Raji (cell line): ENCODE results near the gene KCNE2.

Experiments used
- POLR2A ChIP-seq: IDR thresholded peaks from 2 replicates; pipeline ENCODE4 v1.6.1; 2011; ENCODE audit warnings: low read depth, low read length, control low read depth; ENCODE audit not compliant: insufficient read depth

Gene KCNE2

GRCh38 chr21:34345091-34345871 is 18.5 kb upstream of the KCNE2 start:
- no peak for TF ChIP-seq POLR2A

DNA sequence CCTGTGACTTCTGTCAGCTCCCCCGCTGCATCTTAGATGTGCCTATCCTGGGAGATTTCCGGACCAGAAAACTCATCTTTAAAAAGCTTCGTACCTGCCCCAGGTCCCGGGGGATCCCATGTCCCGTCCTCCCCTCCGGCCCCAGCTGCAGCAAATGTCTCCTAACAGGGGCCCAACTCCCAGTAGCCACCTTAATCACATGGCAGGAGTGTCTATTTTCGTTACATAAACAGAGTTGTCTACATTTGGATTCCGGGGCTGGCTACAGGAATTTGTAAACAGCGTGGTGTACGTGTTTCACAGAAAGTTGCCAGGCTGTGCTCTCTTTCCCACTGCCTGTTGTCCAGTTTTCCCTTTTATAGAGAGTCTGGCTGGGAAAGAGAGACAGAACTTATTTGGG is 17.9 kb upstream of the KCNE2 start:
- TF ChIP-seq POLR2A: no peak

DNA sequence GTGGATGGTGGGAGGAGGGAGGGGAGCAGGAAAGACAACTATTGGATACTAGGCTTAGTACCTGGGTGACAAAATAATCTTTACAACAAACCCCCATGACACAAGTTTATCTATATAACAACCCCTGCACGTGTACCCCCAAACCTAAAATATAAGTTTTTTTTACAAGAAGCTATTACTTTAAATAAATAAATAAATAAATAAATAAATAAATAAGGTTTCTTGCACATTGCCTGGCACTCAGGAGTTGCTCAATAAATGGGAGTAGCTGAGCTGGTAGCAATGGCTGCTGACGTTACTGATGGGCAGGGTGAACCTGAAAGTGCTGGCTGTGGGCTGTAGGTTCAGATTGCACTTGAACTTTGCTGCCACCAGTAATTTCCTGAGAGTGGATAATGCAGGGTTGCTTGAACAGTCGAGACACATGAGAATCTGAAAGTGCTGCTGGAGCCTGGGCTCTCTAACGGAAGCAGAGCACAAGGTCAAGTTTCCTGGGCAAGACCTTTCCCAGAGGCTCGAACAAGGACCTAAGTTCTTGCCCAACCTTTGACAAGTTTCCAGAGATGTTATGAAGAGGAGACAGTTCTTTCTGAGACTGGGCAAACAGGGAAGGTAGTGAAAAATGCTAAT is 14.8 kb upstream of the KCNE2 start:
- TF ChIP-seq POLR2A: no peak

DNA sequence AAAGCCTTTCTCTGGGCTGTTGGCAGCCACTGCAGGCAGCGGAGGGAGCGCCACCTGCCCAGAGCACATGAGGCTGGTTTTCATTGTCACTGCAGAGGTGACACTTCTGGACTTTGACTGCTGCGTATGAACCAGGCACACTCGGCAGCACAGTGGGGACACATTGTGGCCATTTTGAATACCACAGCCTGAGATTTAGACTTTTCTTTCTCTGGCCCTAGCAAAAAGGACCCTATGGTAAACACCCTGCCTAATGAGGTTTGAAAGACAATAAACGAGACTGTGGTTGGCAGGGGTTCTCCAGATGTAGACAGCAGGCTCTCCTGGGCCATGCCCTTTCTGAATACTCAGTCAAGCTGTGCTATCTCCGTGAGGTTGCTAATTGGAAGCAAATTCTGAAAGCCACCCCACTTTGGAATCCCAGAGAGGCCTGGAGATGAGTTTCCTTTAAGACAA is 12.0 kb upstream of the KCNE2 start:
- no peak for TF ChIP-seq POLR2A

DNA sequence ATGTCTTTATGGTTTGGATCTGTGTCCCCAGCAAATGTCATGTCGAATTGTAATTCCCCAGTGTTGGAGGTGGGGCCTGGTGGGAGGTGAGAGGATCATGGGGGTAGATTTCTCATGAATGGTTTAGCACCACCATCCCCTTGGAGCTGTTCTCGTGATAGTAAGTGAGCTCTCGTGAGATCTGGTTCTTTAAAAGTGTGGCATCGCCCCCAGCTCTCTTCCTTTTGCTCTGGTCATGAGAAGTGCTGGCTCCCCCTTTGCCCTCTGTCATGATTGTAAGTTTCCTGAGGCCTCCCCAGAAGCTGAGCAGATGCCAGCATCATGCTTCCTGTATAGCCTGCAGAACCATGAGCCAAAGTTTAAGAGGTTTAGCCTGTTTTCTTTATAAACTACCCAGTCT is 11.2 kb upstream of the KCNE2 start:
- TF ChIP-seq POLR2A: no peak

- TF ChIP-seq POLR2A: no peak
Observed at GRCh38 chr21:34353182-34353581, 10.6 kb upstream of the KCNE2 start.

DNA sequence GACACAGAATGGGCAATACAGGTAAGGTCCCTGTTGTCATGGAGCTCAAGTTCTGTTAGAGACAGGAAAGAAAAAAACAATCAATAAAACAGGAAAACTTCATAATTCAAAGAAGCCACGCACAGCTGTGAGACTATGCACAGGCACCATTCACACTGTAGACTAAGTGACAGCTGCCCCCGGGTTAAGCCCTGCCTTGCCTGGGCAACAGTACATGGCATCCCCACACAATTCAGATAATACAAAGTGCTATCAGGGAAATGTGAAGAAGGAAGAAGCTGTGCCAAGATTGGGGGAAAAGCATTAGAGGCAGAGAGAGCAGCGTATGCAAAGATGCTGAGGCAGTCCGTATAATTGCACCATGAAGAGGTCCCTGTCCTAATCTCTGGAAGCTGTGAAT is 9.0 kb upstream of the KCNE2 start:
- no peak for TF ChIP-seq POLR2A

- TF ChIP-seq POLR2A: no peak
Observed at GRCh38 chr21:34355570-34355969, 8.2 kb upstream of the KCNE2 start.

- TF ChIP-seq POLR2A: no peak
Observed at GRCh38 chr21:34357889-34358288, 5.9 kb upstream of the KCNE2 start.

- no peak for TF ChIP-seq POLR2A
Observed at GRCh38 chr21:34358866-34359265, 4.9 kb upstream of the KCNE2 start.

DNA sequence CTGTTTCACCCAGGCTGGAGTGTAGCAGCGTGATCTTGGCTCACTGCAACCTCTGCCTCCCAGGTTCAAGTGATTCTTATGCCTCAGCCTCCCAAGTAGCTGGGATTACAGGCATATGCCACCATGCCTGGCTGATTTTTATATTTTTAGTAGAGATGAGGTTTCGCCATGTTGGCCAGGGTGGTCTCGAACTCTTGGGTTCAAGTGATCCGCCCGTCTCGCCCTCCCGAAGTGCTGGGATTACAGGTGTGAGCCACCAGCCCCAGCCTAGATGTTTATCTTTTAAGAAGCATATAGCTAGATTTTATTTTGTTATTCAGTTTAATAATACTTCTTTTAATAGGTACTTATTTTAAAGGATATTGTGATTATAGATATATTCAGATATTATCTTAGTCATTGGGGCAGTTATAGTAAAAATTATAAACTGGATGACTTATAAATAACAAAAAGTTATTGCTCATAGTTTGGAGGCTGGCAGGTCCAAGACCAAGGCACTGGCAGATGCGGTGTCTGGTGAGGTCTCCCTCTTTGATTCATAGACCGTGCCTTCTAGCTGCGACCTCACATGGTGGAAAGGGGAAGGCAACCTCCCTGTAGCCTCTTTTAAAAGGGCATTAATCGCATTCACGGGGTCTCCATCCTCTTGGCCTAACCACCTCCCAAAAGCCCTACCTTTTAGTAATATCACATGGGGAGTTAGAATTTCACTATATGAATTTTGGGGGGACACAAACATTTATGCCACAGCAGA is 3.1 kb upstream of the KCNE2 start:
- no peak for TF ChIP-seq POLR2A

DNA sequence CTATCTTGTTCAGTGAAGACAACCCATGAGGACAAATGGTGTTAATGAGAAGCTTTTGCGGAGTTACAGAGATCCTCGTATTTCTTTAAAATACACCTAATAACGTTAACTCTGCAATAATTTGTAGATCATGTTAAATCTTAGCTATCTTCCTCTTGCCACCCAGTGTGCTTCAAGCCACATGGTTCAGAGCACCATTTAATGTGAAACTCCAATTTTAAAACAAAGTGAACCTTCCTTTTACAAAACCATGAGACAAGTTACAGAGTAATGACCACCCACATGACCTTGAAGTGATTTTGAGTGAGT is 1.7 kb upstream of the KCNE2 start:
- TF ChIP-seq POLR2A: no peak

GRCh38 chr21:34362670-34363069 is 1.1 kb upstream of the KCNE2 start:
- no peak for TF ChIP-seq POLR2A

DNA sequence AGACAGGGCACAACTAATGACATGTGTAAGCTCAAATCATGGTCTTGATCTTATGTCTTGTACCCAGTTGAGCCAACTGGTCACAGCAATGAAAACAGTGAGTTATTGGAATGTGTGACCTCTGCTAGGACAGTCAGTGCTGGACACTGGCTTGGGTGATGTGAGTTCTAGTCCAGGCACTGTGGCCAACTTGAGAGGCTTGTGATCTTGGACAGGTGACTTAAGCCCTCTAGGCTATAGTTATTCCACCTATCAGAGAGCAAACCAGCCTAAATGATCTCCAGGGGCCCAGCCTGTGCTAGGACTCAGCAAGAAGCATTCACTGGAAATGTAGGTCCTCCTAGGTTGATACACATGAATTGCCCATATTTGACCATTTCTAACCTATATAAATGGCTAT is 1.1 kb downstream of the KCNE2 start:
- TF ChIP-seq POLR2A: no peak

GRCh38 chr21:34365809-34366208 is 2.0 kb downstream of the KCNE2 start:
- no peak for TF ChIP-seq POLR2A

DNA sequence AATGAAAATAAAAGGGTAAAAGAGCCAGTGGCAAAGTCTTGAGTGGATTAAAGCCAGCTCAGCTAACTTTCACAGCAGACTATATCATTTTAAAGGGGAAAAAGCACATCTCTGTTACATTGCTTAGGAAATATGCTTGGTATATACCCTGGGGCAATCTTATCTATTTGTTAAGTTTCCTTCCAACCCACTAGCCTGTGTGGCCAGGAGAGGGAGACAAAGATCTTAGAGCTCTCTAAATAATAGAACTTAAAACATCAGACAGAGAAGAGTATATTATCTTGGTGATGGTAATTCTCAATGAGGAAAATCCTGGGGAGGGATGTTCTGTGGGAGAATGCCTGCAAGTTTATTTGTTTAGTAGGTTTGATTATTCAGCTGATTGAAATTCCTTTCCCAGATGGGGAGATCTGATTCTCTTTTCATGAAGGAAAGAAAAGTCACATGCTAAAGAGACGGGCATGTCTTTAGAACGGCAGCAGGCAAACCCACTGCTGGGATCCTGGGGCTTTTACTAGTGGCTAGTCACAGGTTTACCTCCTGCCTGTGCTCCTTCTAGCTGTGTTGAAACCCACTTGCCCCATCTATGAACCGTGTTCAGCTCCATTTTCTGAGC is 3.6 kb downstream of the KCNE2 start:
- TF ChIP-seq POLR2A: no peak

DNA sequence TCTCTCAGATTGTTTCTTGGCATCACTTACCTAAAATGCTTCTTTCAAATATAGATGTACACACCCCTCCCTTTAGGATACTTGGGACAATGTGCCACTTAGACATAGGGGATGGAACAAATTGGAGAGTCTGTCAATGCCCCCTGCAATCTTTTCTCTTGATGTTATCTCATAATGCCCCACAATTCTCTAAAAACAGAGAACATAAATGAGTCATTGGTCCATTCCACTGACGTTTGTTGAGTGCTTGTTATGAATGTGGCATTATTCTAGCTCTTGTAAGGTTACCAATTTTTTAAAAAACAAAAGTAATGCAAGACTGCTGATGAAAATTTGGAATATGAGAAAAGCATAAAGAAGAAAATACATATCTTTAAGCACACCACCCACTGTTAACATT is 5.9 kb downstream of the KCNE2 start:
- no peak for TF ChIP-seq POLR2A

GRCh38 chr21:34372321-34372720 is 8.5 kb downstream of the KCNE2 start:
- TF ChIP-seq POLR2A: no peak
